Psoas muscle (tissue), 8 donors: ENCODE results near the gene PEX26. TPM values are rescaled to one million over a fixed set of nuclear protein-coding genes. Genes with fewer than 3 reads are reported as not detected.
"Not testable (repeated sequence)": the region's sequence is repeated elsewhere in the genome, so short reads cannot be mapped to it uniquely, and the experiment has no call there.

Experiments
- ATAC-seq, 4 donors: fragments of 200-7000 bp; cut with Tn5 transposase; one replicate each; pipeline ENCODE4 v1.9.1; 2020; ENCODE audit warnings: moderate library complexity in 3 of 4, mild to moderate bottlenecking in 2 of 4
- DNase-seq, 2 donors: peaks; one replicate each; pipeline ENCODE4 v3.0.0-alpha.2; 2020
- H3K27ac ChIP-seq: fragments of 200-600 bp; one replicate; pipeline ENCODE4 v1.8.0; 2022
- H3K27me3 ChIP-seq, 3 donors: fragments of 200-600 bp in 1 of 3; one replicate each; pipeline versions ENCODE4 v1.6.1 to v1.8.0; 2013 to 2022; ENCODE audit warnings: low read length in 2 of 3, mild to moderate bottlenecking in 2 of 3, moderate library complexity in 1 of 3; ENCODE audit not compliant: insufficient read depth in 3 of 3
- H3K36me3 ChIP-seq, 2 donors: fragments of 200-600 bp in 1 of 2; one replicate each; pipeline versions ENCODE4 v1.6.1 to v1.8.0; 2013 to 2022; ENCODE audit warnings: low read depth in 1 of 2, mild to moderate bottlenecking in 1 of 2, moderate library complexity in 1 of 2; ENCODE audit not compliant: insufficient read depth in 1 of 2
- H3K4me1 ChIP-seq: fragments of 200-600 bp; one replicate; pipeline ENCODE4 v1.8.0; 2022
- H3K4me3 ChIP-seq: fragments of 200-600 bp; one replicate; pipeline ENCODE4 v1.8.0; 2022; ENCODE audit warnings: mild to moderate bottlenecking
- H3K9me3 ChIP-seq: fragments of 200-600 bp; one replicate; pipeline ENCODE4 v1.8.0; 2022
- CTCF ChIP-seq: fragments of 200-600 bp; IDR thresholded peaks from one replicate; pipeline ENCODE4 v1.8.0; 2022; ENCODE audit warnings: antibody characterized with exemption
- WGBS, 3 donors: extraction: QIAGEN DNeasy Blood & Tissue Kit; methylation state at CpG; one replicate each; pipeline versions ENCODE4 v1.1.6 to v1.1.7; 2013; 5-methylcytosine and 5-hydroxymethylcytosine counted together
- intact Hi-C, 2 donors: fragments of 100-400 bp; cut with DNase I; formaldehyde crosslinking; loops; one replicate each; pipeline versions ENCODE4 v1.11.0 to v1.14.2; 2022
- polyA plus RNA-seq, 3 donors: library from polyadenylated mRNA; stranded (reverse); fragments of 200-250 nt; gene quantifications; one replicate each; pipeline ENCODE4 v1.2.3, GENCODE V29; 2013
- total RNA-seq, 4 donors: library from RNA; stranded (reverse); fragmentation: NEBNext Ultra II Directional in 2 of 4; extraction: Animal tissue kit (Norgen Biotek cat#: 25700) in 2 of 4; gene quantifications; one replicate each; pipeline versions ENCODE4 v1.2.1 to v1.2.4, GENCODE V29; 2021 to 2023
- donor health status: healthy with polysubstance abuse.
- donor health status: DM: no; HTN: no; CAD: no; lungs with moderate emphysema.
- donor health status: Bipolar disorder and iron deficiency.
- donor health status: healthy.
- donor health status: DM: yes; HTN: yes; CAD: no.
- donor health status: DM: no; HTN: no; CAD: no.
- donor health status: DM: no; HTN: no; CAD: no.
- donor health status: DM: yes; HTN: yes; CAD: no.

PEX26 gene
- total and polyA plus RNA-seq, 7 donors, result 11.2 to 23.4 (median 18.8) TPM

GRCh38 chr22:18032455-18033101 is 45.2 kb upstream of the PEX26 start:
- peak overlapping the region; percentile 79 for H3K27ac ChIP-seq
- peak in 2 of 4 donors; percentile 25 to 46 for ATAC-seq
- no peaks in the 10 kb centered on the region for H3K27me3 ChIP-seq
- no peak for TF ChIP-seq CTCF
- intact Hi-C loops, result loop anchor here in 1 of 2 donors (5.0 kb wide), 1 partner anchor 45 kb away; the partner anchor contains the start of gene PEX26
- H3K4me3 ChIP-seq, result no peak overlapping the region
- no peak for DNase-seq
- no peaks in the 10 kb centered on the region for H3K36me3 ChIP-seq
- H3K9me3 ChIP-seq, result no peaks in the 10 kb centered on the region
- WGBS, 3 donors, result 33 to 44% (median 35%) methylated on average over 6 of the region's 6 CpGs
- peaks cover 42% of the 10 kb centered on the region for H3K4me1 ChIP-seq

GRCh38 chr22:18033204-18033998 is 44.4 kb upstream of the PEX26 start:
- no peak for TF ChIP-seq CTCF
- Histone ChIP-seq H3K36me3 (no peaks in the 10 kb centered on the region), H3K4me1 (peaks cover 40% of the 10 kb centered on the region), H3K9me3 (no peaks in the 10 kb centered on the region), H3K27ac (peak overlapping the region; percentile 79), H3K27me3 (no peaks in the 10 kb centered on the region), H3K4me3 (no peak overlapping the region)
- intact Hi-C loops, result loop anchor here in 1 of 2 donors (5.0 kb wide), 1 partner anchor 44 kb away; the partner anchor contains the start of gene PEX26
- WGBS, 3 donors, result 70 to 82% (median 76%) methylated on average over 6 of the region's 6 CpGs
- no peak for DNase-seq
- no peak for ATAC-seq

- DNase-seq (no peak), ATAC-seq (no peak)
- Histone ChIP-seq H3K9me3 (no peaks in the 10 kb centered on the region), H3K4me1 (peaks cover 39% of the 10 kb centered on the region), H3K36me3 (no peaks in the 10 kb centered on the region), H3K4me3 (no peak overlapping the region), H3K27ac (peak overlapping the region; percentile 15), H3K27me3 (no peaks in the 10 kb centered on the region)
- TF ChIP-seq CTCF, result no peak
- intact Hi-C loops, result loop anchor here in 1 of 2 donors (5.0 kb wide), 1 partner anchor 43 kb away; the partner anchor contains the start of gene PEX26
- WGBS, 3 donors, result 92 to 96% (median 95%) methylated on average over 3 of the region's 3 CpGs
These were observed 43.7 kb upstream of the PEX26 start for GRCh38 chr22:18034076-18034475.

- H3K4me3 ChIP-seq, result no peak overlapping the region
- no peaks in the 10 kb centered on the region for H3K27me3 ChIP-seq
- intact Hi-C loops, result no loop called here
- no peaks in the 10 kb centered on the region for H3K36me3 ChIP-seq
- H3K9me3 ChIP-seq, result no peaks in the 10 kb centered on the region
- peak; percentile 89 to 95 for DNase-seq
- peak; percentile 85 to 91 (median 90) for ATAC-seq
- peaks cover 33% of the 10 kb centered on the region for H3K4me1 ChIP-seq
- no peak for TF ChIP-seq CTCF
- H3K27ac ChIP-seq, result peak overlapping the region; percentile 76
- 28 to 40% (median 35%) methylated on average over 9 of the region's 9 CpGs for WGBS, 3 donors
These were observed 42.0 kb upstream of the PEX26 start for GRCh38 chr22:18035751-18036150.

GRCh38 chr22:18040898-18041297 is 36.9 kb upstream of the PEX26 start:
- H3K27me3 ChIP-seq, H3K4me3 ChIP-seq, H3K36me3 ChIP-seq, intact Hi-C loops, H3K9me3 ChIP-seq, H3K27ac ChIP-seq, ATAC-seq, DNase-seq: not testable (repeated sequence)
- H3K4me1 ChIP-seq, result peaks cover 37% of the 10 kb centered on the region
- WGBS, 3 donors, result 89 to 92% (median 91%) methylated on average over 6 of the region's 6 CpGs
